Left lobe of liver (tissue), 2 donors: ENCODE data around the gene GAB2. TPM values are rescaled to one million over a fixed set of nuclear protein-coding genes. Genes with fewer than 3 reads are reported as not detected.

Source experiments
- ATAC-seq: fragments of 200-7000 bp; cut with Tn5 transposase; one replicate; pipeline ENCODE4 v1.9.1; 2020; ENCODE audit warnings: mild to moderate bottlenecking, moderate library complexity
- DNase-seq: peaks from one replicate; pipeline ENCODE4 v3.0.0-alpha.2; 2020; ENCODE audit warnings: low spot score
- total RNA-seq: library from RNA; stranded (reverse); gene quantifications from one replicate; pipeline ENCODE4 v1.2.1, GENCODE V29; 2021
- donor health status: DM: no; HTN: no; CAD: no; lungs with moderate emphysema.
- donor health status: DM: no; HTN: yes; CAD: no.

The GAB2 gene
- total RNA-seq, 1 donor from 2014 or later = 4.5 TPM

GRCh38 chr11:78402847-78403246 lies 14.8 kb downstream of the GAB2 start:
- ATAC-seq (no peak), DNase-seq (no peak)

GRCh38 chr11:78400702-78401101 lies 16.9 kb downstream of the GAB2 start:
- no peak for DNase-seq
- ATAC-seq = no peak

GRCh38 chr11:78400116-78400515 lies 17.5 kb downstream of the GAB2 start:
- no peak for ATAC-seq

GRCh38 chr11:78399136-78399535 lies 18.5 kb downstream of the GAB2 start:
- DNase-seq (no peak), ATAC-seq (no peak)

More at GRCh38 chr11:78400116-78400515, 17.5 kb downstream of the GAB2 start:
- DNase-seq = no peak

GRCh38 chr11:78398715-78399114 lies 18.9 kb downstream of the GAB2 start:
- no peak for ATAC-seq
- no peak for DNase-seq

DNA sequence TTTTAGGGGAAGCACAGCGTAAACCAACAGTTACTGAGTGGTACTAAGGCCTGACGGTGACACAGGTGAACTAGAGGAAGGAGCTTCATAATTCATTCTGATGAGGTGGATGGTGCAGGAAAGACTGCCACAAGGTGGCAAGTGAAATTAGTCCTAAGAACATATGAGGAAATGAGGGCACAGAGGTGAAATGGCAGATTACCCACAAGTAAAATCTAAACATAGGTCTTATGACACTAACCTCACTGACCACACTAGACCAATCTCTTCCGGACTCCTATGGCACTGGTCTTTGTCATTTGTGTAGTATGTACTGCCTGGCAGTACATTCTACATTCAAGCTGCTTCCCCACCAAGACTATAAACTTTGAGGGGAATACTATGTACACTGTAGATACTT lies 20.2 kb downstream of the GAB2 start:
- no peak for DNase-seq
- no peak for ATAC-seq

- no peak for ATAC-seq
- DNase-seq = no peak
Observed at GRCh38 chr11:78395597-78395996, 22.0 kb downstream of the GAB2 start.

- ATAC-seq (peak; percentile 11), DNase-seq (no peak)
Observed at GRCh38 chr11:78392854-78393253, 24.8 kb downstream of the GAB2 start.

DNA sequence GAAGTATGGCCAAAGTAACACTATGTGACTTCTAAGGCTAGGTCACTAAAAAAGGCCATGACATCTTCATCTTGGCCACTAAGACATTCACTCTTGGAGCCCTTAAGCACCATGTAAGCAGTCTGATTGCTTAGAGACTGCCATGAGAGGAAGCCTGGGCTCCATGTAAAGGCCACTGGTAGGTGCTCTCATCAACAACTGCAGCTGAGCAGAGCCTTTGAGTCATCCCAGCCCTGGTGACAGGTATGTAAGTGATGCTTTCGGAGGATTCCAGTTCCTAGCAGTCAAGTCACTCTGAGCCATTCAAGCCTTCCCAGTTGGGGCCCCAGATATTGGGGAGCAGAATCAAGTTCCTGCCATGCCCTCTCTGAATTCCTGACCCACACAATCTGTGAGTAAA lies 26.2 kb downstream of the GAB2 start:
- no peak for ATAC-seq
- DNase-seq = no peak

DNA sequence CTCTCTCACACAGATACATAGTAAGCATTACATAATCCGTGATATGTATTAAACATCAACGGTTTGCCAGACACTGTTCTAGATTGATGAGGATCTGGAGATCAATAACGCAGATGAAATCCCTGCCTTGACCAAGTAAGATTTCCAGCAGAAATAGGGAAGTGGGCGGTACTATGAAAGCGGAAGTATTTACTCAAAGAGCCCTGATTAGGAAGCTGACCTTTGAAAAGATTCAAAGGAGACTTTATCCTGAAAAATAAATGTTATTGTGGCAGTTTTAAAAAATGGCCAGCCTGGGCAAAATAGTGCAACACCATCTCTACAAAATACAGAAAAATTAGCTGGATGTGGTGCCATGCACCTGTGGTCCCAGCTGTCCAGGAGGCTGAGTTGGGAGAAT lies 26.8 kb downstream of the GAB2 start:
- no peak for DNase-seq
- no peak for ATAC-seq

- ATAC-seq (no peak), DNase-seq (no peak)
Observed at GRCh38 chr11:78386215-78386941, 31.2 kb downstream of the GAB2 start.

GRCh38 chr11:78385205-78385604 lies 32.4 kb downstream of the GAB2 start:
- DNase-seq (no peak), ATAC-seq (no peak)

- ATAC-seq (no peak), DNase-seq (no peak)
Observed at GRCh38 chr11:78384231-78384630, 33.4 kb downstream of the GAB2 start.

GRCh38 chr11:78381865-78382264 lies 35.8 kb downstream of the GAB2 start:
- DNase-seq = no peak
- ATAC-seq = peak; percentile 40

- no peak for DNase-seq
- ATAC-seq = no peak
Observed at GRCh38 chr11:78380615-78381051, 37.0 kb downstream of the GAB2 start.

DNA sequence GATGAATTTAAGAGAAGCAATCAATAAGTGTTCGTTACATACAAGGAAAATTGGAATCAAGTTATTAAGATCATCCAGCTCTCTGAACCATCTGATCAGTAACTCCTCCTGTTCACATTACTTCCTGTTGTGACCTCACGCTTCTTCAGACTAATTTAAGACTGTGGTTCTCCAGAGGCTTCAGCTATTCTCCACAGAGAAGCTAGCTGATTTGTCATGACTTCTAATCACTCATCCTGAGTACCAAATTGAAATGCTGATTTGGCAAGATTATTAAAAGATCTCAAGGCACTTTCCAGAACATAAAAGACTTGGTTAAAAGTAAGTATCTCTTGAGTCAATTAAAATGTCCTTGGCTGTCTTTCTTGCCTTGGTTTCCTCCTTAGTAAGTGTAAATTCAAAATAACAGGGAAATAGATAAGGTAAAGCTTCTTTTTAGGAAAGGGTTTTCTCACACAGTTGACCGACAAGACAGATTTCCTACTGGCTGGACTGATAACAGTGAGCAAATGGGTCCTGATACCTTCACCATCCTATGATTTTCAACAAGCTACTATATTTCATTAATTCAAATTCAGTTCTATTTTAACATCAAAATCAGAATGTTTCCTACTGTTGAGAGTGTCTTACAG lies 38.5 kb downstream of the GAB2 start:
- ATAC-seq (no peak), DNase-seq (no peak)

- ATAC-seq (no peak), DNase-seq (no peak)
Observed at GRCh38 chr11:78377625-78378418, 39.8 kb downstream of the GAB2 start.

DNA sequence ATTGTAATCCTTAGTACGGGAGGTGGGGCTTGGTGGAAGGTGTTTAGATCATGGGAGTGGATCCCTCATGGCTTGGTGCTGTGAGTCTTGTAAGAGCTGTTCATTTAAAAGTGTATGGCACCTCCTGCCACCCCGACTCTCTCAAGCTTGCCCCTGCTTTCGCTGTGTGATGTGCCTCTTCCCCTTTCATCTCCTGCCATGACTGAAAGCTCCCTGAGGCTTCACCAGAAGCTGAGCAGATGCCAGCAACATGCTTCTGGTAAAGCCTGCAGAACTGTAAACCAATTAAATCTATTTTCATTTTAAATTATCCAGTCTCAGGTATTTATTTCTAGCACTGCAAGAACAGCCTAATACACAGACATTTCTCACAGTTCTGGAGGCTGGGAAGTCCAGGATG lies 40.8 kb downstream of the GAB2 start:
- no peak for DNase-seq
- no peak for ATAC-seq

DNA sequence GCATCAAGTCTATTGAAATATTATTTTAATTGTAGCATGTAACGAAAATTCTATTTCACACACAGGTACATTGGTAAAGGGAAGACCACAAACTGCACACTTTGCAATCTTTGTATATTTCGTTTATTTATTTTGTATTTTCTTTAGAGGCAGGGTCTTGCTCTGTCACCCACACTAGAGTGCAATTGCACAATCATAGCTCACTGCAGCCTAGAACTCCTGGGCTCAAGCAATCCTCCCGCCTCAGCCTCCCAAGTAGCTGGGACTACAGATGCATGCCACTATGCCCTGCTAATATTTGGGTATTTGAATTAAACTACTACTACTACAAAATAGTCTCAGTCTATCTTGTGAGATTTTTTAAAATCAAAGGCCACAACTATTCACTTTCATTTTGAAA lies 42.7 kb downstream of the GAB2 start:
- no peak for DNase-seq
- ATAC-seq = no peak

- DNase-seq = no peak
- ATAC-seq = no peak
Observed at GRCh38 chr11:78373689-78374088, 43.9 kb downstream of the GAB2 start.

DNA sequence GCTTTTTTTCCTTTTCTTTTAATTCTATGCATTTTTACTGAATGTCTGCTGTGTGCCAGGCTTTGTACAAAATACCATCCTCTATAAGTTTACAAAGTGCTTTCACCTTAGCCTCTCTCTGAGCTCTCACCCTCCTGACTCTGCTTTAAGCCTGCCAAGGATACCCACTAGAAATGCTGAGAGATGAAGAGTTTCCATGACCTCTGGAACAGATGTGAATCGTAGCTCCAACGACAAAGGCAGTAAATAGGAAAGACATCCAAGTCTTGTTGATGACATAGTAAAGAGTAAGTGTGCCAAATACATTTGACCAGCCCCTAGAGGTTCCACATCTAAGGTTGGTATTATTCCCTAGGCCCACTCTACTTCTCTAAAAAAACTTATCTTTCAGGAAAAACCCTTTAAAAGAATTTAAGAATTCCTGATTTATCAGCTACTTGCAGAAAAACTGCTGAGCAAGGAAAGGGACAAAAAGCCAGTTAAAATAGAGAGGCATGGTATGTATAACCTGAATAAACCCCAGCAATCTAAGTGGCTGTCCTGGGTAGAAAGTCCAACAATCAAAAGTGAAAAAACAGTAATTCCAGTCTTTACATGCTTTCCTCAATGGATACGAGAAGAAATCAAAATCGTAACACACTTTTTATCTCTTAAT lies 45.4 kb downstream of the GAB2 start:
- DNase-seq (no peak), ATAC-seq (no peak)
